Activated CD4-positive, alpha-beta T cell treated with anti-CD3 and anti-CD28 coated beads for 48 hours (primary cell): ENCODE measurements around the gene SLMAP.

Experiments used
- DNase-seq: peaks from one replicate; pipeline ENCODE4 v3.0.0-alpha.2; 2020

Gene SLMAP

GRCh38 chr3:57972531-57973111 lies 216.5 kb downstream of the SLMAP start:
- DNase-seq, result no peak

GRCh38 chr3:57973715-57974477 lies 217.8 kb downstream of the SLMAP start:
- no peak for DNase-seq

DNA sequence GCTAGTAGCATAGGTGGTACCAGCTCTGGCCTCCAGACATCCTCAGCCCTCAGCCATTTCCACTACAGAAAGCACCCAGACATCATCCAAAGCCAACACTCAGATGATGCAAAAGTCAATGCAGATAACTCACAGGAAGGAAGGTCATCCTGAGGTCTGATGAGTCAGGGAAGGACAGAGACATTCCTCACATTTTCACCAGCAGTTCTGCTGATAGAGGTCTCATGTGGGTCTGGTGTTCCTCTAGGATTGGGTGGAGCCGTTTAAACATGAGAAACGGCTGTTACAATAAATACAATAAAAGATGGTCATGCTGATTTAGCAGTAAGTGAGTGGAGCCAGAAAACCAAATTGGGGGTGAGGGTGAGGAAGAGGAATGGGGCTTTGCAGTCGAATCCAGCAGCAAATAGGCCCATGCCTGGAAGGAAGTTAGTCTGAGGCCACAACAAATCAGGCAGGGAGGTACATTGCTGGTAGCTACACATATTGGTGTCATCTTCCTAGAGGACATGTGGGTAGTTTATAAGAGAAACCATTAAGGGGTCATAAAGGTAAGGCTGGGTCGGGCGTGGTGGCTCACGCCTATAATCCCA lies 218.8 kb downstream of the SLMAP start:
- no peak for DNase-seq

DNA sequence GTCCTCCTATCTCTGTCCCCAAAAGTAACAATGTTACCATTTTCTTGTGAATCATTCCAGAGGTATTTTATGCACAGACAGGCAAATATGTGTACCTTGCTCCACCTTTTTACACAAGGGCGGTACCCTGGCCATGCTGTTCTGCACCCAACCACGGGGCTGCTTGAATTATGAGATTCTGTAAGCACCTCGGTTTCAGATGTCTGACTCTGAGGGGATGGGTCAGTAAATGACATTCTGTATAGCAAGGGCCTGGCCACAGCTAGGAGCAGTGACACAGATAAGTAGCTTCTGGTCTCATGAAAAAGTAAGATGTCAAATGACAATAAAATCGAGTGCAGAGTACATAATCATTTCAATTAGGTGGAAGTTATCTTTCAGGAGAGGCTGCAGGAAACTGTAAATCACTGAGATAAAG lies 221.7 kb downstream of the SLMAP start:
- DNase-seq, result no peak

DNA sequence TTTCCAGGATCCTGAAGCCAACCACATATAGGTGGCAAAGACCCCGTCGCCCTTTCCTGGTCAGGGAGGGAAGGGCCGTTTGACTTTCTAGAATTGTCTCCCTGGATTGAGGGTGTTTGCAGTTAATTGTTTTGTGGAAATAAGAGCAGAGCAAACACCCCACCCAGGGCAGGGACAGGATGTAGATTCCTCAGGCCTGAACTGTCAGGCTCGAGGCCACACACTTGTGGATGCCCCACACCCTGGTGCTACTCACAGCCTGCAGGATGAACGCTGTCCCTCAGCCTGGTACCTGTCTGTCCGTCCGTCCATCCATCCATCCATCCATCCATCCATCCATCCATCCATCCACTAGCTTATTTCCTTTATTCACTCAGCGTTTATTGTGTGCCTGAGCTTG lies 222.2 kb downstream of the SLMAP start:
- DNase-seq, result no peak
